WTC11 (cell line): Measurements from ENCODE around the gene H6PD.

Experiments
- ATF3 ChIP-seq: sonication (generic); formaldehyde crosslinking; conservative IDR thresholded peaks from 2 replicates; pipeline ENCODE4 v1.8.1; 2022; ENCODE audit warnings: mild to moderate bottlenecking, missing genetic modification reagents
- CTCF ChIP-seq: fragments of 200-600 bp; IDR thresholded peaks from 2 replicates; pipeline ENCODE4 v1.8.0; 2022; ENCODE audit warnings: antibody characterized with exemption
- ETV6 ChIP-seq: sonication (generic); formaldehyde crosslinking; IDR thresholded peaks from 2 replicates; pipeline ENCODE4 v1.8.1; 2022; ENCODE audit warnings: mild to moderate bottlenecking, missing genetic modification reagents
- FOXP1 ChIP-seq: sonication (generic); formaldehyde crosslinking; IDR thresholded peaks from 2 replicates; pipeline ENCODE4 v1.8.0; 2022; ENCODE audit warnings: missing genetic modification reagents, mild to moderate bottlenecking, moderate library complexity, borderline replicate concordance
- GABPB1 ChIP-seq: sonication (generic); formaldehyde crosslinking; IDR thresholded peaks from 2 replicates; pipeline ENCODE4 v1.8.1; 2023; ENCODE audit warnings: mild to moderate bottlenecking, missing genetic modification reagents
- HMGXB4 ChIP-seq: sonication (generic); formaldehyde crosslinking; IDR thresholded peaks from 2 replicates; pipeline ENCODE4 v1.8.1; 2023; ENCODE audit warnings: mild to moderate bottlenecking, moderate library complexity, missing genetic modification reagents
- MAX ChIP-seq: sonication (generic); formaldehyde crosslinking; IDR thresholded peaks from 2 replicates; pipeline ENCODE4 v1.8.0; 2022; ENCODE audit warnings: mild to moderate bottlenecking, missing genetic modification reagents
- NR2C2 ChIP-seq: sonication (generic); formaldehyde crosslinking; IDR thresholded peaks from 2 replicates; pipeline ENCODE4 v1.8.0; 2022; ENCODE audit warnings: mild to moderate bottlenecking, missing genetic modification reagents
- ZBTB21 ChIP-seq: sonication (generic); formaldehyde crosslinking; IDR thresholded peaks from 2 replicates; pipeline ENCODE4 v1.8.1; 2023; ENCODE audit warnings: mild to moderate bottlenecking, missing genetic modification reagents, borderline replicate concordance
- ZBTB43 ChIP-seq: sonication (generic); formaldehyde crosslinking; IDR thresholded peaks from 2 replicates; pipeline ENCODE4 v1.8.1; 2023; ENCODE audit warnings: mild to moderate bottlenecking, missing genetic modification reagents
- ZNF121 ChIP-seq: sonication (generic); formaldehyde crosslinking; IDR thresholded peaks from 2 replicates; pipeline ENCODE4 v1.8.0; 2023; ENCODE audit warnings: missing genetic modification reagents
- ZNF232 ChIP-seq: sonication (generic); formaldehyde crosslinking; IDR thresholded peaks from 2 replicates; pipeline ENCODE4 v1.8.0; 2022; ENCODE audit warnings: mild to moderate bottlenecking, missing genetic modification reagents
- ZSCAN18 ChIP-seq: fragments of 250-450 bp; sonication (Bioruptor Pico); IDR thresholded peaks from 2 replicates; pipeline ENCODE4 v2.1.2; 2022; ENCODE audit warnings: mild to moderate bottlenecking, moderate library complexity

- TF ChIP-seq ZSCAN18 (no peak), CTCF (no peak), NR2C2 (CRISPR knock-in tag) (no peak), ETV6 (CRISPR knock-in tag) (no peak), ZBTB43 (CRISPR knock-in tag) (no peak), ZBTB21 (CRISPR knock-in tag) (no peak), ZNF232 (CRISPR knock-in tag) (no peak), ATF3 (no peak), FOXP1 (no peak), GABPB1 (no peak), ZNF121 (CRISPR knock-in tag) (no peak), MAX (CRISPR knock-in tag) (no peak), HMGXB4 (CRISPR knock-in tag) (no peak)
These were observed 23.3 kb downstream of the H6PD start for GRCh38 chr1:9257851-9258250.
